NCI-H128 (cell line): ENCODE data around the gene LSMEM2.

Experiments used
- DNase-seq: peaks from one replicate; lab custom pipeline; 2025; ENCODE audit not compliant: unreplicated experiment; lab: John Stamatoyannopoulos, UW

Gene LSMEM2

DNA sequence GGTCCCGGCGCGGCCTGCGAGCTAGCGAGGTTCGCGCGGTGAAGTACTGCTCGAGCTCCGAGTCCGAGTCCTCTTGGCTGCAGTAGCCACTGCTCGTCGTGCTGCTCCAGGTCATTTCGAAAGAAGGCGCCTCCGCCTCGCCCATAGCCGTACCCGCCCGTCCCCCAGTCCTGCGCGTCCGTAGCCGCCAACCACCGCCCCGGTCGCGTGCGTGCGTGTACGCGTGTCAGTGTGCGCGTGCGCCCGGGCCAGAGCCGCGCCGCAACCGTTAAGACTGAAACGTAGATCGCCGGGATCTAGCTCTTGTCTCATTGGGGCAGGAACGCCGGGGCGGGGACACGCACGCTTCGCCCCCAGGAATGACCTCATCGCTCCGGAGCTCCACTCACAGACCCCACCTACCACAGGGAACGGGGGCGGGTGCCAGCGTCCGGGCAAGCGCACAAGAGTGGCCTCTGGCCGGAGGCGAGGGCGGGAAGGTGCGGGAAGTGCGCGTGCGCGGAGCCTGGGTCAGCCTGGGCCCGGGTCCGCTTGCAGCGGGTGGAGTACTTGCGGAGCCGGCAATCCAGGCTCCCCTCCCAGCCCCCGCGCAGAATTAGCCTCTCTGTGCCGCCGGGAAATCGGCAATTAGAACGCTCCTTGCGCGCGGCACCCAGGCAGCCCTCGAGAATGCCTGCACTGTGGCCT is 58.4 kb downstream of the LSMEM2 start:
- DNase-seq, result peak; percentile 90
